Measurements from ENCODE around the gene CLDN5. TPM values are rescaled to one million over a fixed set of nuclear protein-coding genes. Genes with fewer than 3 reads are reported as not detected.

The CLDN5 gene
- total and polyA plus RNA-seq, 2 of the 4 experiments (the other 2 are of a cell fraction): 0.18 to 0.21 TPM

GRCh38 chr22:19499236-19499879 is 24.9 kb downstream of the CLDN5 start:
- Histone ChIP-seq H2AK9ac (replicated peaks; ENCODE audit: low read depth, low read length, poor library complexity) (no peak overlapping the region), H3K9me3 (ENCODE audit: control insufficient read depth, insufficient read depth, low read length) (no peaks in the 10 kb centered on the region), H3K18ac (ENCODE audit: low read depth, low read length) (no peak overlapping the region), H3K56ac (ENCODE audit: extremely low read depth, insufficient read depth, low read length) (no peak overlapping the region), H4K91ac (ENCODE audit: insufficient read depth, low read depth, low read length) (no peak overlapping the region), H3K23ac (ENCODE audit: low read depth, low read length) (no peak overlapping the region), H3K14ac (replicated peaks; ENCODE audit: low read depth, low read length) (no peak overlapping the region), H3K4ac (ENCODE audit: low read depth, low read length) (no peak overlapping the region), H4K5ac (ENCODE audit: low read depth, low read length) (no peak overlapping the region), H2AK5ac (ENCODE audit: low read depth, low read length) (no peak overlapping the region), H2AFZ (replicated peaks; ENCODE audit: low read length, poor library complexity) (no peak overlapping the region), H3K27ac (ENCODE audit: insufficient read depth, low read length) (no peak overlapping the region), H3K4me3 (ENCODE audit: insufficient read depth, low read depth, low read length) (no peak overlapping the region), H4K20me1 (ENCODE audit: insufficient read depth, low read length) (no peaks in the 10 kb centered on the region), H2BK120ac (ENCODE audit: low read depth, low read length) (no peak overlapping the region), H2BK5ac (ENCODE audit: low read depth, low read length, poor library complexity, severe bottlenecking) (no peak overlapping the region), H3K4me1 (ENCODE audit: control insufficient read depth, insufficient read depth, low read length) (peaks cover 3% of the 10 kb centered on the region), H3K9me1 (ENCODE audit: insufficient read depth, low read length) (peaks cover 4% of the 10 kb centered on the region; the same call in 1 of the 2 replicates), H3K9ac (ENCODE audit: low read depth, low read length) (no peak overlapping the region), H3K36me3 (ENCODE audit: control insufficient read depth, insufficient read depth, low read length) (peaks cover 4% of the 10 kb centered on the region), H2BK20ac (ENCODE audit: low read depth, low read length) (no peak overlapping the region), H3K4me2 (ENCODE audit: low read depth, low read length) (no peak overlapping the region), H3K27me3 (ENCODE audit: control insufficient read depth, insufficient read depth, low read length) (no peaks in the 10 kb centered on the region), H3K79me1 (ENCODE audit: low read depth in 1 of 2, low read length in 2 of 2) (no peaks in the 10 kb centered on the region), H4K8ac (ENCODE audit: low read depth in 2 of 2, low read length in 2 of 2) (no peak overlapping the region), H2BK15ac (ENCODE audit: low read depth, low read length) (no peak overlapping the region)
- ChIA-PET POLR2A (ENCODE audit: unreplicated experiment) (no interaction called here), CTCF (no interaction called here)
- dilution Hi-C loops (cut with HindIII; ENCODE audit: low sequenced_read_pairs, unreplicated experiment): no loop called here
- no peak for ATAC-seq (ENCODE audit: low read depth)
- WGBS, 2 experiments (ENCODE audit: extremely low coverage in 2 of 2, insufficient read length in 1 of 2): 67% methylated on average over 1 of the region's 7 CpGs; no CpG with 5 or more reads in 1 of the 2 experiments
- no peak for TF ChIP-seq MAFK (IDR thresholded peaks at IDR 0.05; ENCODE audit: low read depth, low read length)
- no TSS peak for BruUV-seq (replicated peaks)
- intact Hi-C loops (cut with micrococcal nuclease): no loop called here
- in situ Hi-C loops (cut with MboI; ENCODE audit: low sequenced_read_pairs): no loop called here
- DNase-seq: no peak
